OCI-LY7 (cell line): Measurements from ENCODE around the gene CFAP97.

Experiments
- EZH2phosphoT487 ChIP-seq: fragments of 200-600 bp; sonication (generic); IDR thresholded peaks from 2 replicates; pipeline ENCODE4 v1.6.1; 2018; ENCODE audit warnings: low read depth, borderline replicate concordance, mild to moderate bottlenecking, mixed run types, antibody characterized with exemption, low read length, moderate library complexity, mixed read lengths
- TF ChIP-seq, protein P1 (sequence below): fragments of 200-600 bp; sonication (generic); conservative IDR thresholded peaks from 2 replicates; pipeline ENCODE4 v1.5.1; 2014; ENCODE audit warnings: mild to moderate bottlenecking, antibody characterized with exemption, low read length, moderate library complexity, mixed read lengths

GRCh38 chr4:185149392-185149791 is 54.4 kb downstream of the CFAP97 start:
- no peak for TF ChIP-seq EZH2phosphoT487
- TF ChIP-seq, protein P1, sequence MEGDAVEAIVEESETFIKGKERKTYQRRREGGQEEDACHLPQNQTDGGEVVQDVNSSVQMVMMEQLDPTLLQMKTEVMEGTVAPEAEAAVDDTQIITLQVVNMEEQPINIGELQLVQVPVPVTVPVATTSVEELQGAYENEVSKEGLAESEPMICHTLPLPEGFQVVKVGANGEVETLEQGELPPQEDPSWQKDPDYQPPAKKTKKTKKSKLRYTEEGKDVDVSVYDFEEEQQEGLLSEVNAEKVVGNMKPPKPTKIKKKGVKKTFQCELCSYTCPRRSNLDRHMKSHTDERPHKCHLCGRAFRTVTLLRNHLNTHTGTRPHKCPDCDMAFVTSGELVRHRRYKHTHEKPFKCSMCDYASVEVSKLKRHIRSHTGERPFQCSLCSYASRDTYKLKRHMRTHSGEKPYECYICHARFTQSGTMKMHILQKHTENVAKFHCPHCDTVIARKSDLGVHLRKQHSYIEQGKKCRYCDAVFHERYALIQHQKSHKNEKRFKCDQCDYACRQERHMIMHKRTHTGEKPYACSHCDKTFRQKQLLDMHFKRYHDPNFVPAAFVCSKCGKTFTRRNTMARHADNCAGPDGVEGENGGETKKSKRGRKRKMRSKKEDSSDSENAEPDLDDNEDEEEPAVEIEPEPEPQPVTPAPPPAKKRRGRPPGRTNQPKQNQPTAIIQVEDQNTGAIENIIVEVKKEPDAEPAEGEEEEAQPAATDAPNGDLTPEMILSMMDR, result no peak
